GM12878 (cell line): ENCODE measurements around the gene H6PD. TPM values are rescaled to one million over a fixed set of nuclear protein-coding genes. Genes with fewer than 3 reads are reported as not detected.

ENCODE experiments used
- ATAC-seq: fragments of 200-7000 bp; cut with Tn5 transposase; 3 replicates; pipeline ENCODE4 v1.9.1; 2020; ENCODE audit warnings: mild to moderate bottlenecking, moderate library complexity
- BruUV-seq: library from RNA; stranded (reverse); fragments of 400-500 nt; replicated peaks from 2 replicates; lab custom pipeline; 2021; lab: Mats Ljungman, UMichigan
- CTCF ChIA-PET: fragments of 300-600 bp; sonication (Branson Sonifier 250); formaldehyde crosslinking; extraction: SDS; loops from one replicate; lab custom pipeline; 2021; ENCODE audit warnings: inconsistent platforms; lab: Yijun Ruan, JAX
- POLR2A ChIA-PET: fragments of 350-600 bp; formaldehyde crosslinking; extraction: SDS; loops from one replicate; lab custom pipeline; 2021; ENCODE audit warnings: inconsistent platforms; lab: Charles Lee
- RAD21 ChIA-PET: fragments of 300-600 bp; sonication (Branson Sonifier 250); formaldehyde crosslinking; loops from one replicate; lab custom pipeline; 2023; ENCODE audit warnings: antibody characterized with exemption; ENCODE audit not compliant: unreplicated experiment; lab: Charles Lee
- SMC1A ChIA-PET: fragments of 300-600 bp; sonication (Branson Sonifier 250); formaldehyde crosslinking; loops from one replicate; lab custom pipeline; 2023; ENCODE audit not compliant: unreplicated experiment, uncharacterized antibody; lab: Charles Lee
- DNase-seq: peaks from one replicate; pipeline ENCODE4 v3.0.0-alpha.2; 2011; ENCODE audit warnings: low read depth, low spot score
- FAIRE-seq: peaks from 3 replicates; lab custom pipeline; 2011; peaks lifted over from hg19 to GRCh38; lab: Jason Lieb, UNC
- H2AFZ ChIP-seq: 2 replicates; pipeline ENCODE4 v1.6.0; 2011; ENCODE audit warnings: low read depth, low read length, control low read depth; ENCODE audit not compliant: control insufficient read depth
- H3K27ac ChIP-seq: 2 replicates; pipeline ENCODE4 v1.5.1; 2011; ENCODE audit warnings: control low read depth; ENCODE audit not compliant: control insufficient read depth, insufficient read depth
- H3K27me3 ChIP-seq, 2 experiments: replicated peaks in 1 of 2; 2 replicates each; pipeline versions ENCODE4 v1.6.0 to v1.6.1; 2011; ENCODE audit warnings: low read length in 1 of 2; ENCODE audit not compliant: control insufficient read depth in 2 of 2, insufficient read depth in 2 of 2
- H3K36me3 ChIP-seq, 2 experiments: 2 replicates each; pipeline ENCODE4 v1.5.1; 2011; ENCODE audit warnings: low read length in 1 of 2; ENCODE audit not compliant: control insufficient read depth in 2 of 2, insufficient read depth in 2 of 2
- H3K4me1 ChIP-seq: 2 replicates; pipeline ENCODE4 v1.6.1; 2011; ENCODE audit warnings: mild to moderate bottlenecking, low read length, moderate library complexity, mixed read lengths; ENCODE audit not compliant: control insufficient read depth, insufficient read depth
- H3K4me2 ChIP-seq: 2 replicates; pipeline ENCODE4 v1.6.0; 2011; ENCODE audit warnings: control low read depth; ENCODE audit not compliant: control insufficient read depth, insufficient read depth
- H3K4me3 ChIP-seq: fragments of 200-600 bp; sonication (generic); 2 replicates; pipeline ENCODE4 v1.5.1; 2016
- H3K79me2 ChIP-seq: 2 replicates; pipeline ENCODE4 v1.6.0; 2011; ENCODE audit warnings: low read length; ENCODE audit not compliant: control insufficient read depth, insufficient read depth
- H3K9ac ChIP-seq: 2 replicates; pipeline ENCODE4 v1.8.0; 2011; ENCODE audit warnings: low read length, control low read depth, mixed read lengths; ENCODE audit not compliant: control insufficient read depth, insufficient read depth
- H3K9me3 ChIP-seq: replicated peaks from 3 replicates; pipeline ENCODE4 v1.5.1; 2011; ENCODE audit warnings: mild to moderate bottlenecking, low read length; ENCODE audit not compliant: control insufficient read depth, insufficient read depth
- H4K20me1 ChIP-seq: 2 replicates; pipeline ENCODE4 v1.6.0; 2011; ENCODE audit not compliant: control insufficient read depth, insufficient read depth
- ATF2 ChIP-seq: IDR thresholded peaks from 2 replicates; pipeline ENCODE4 v1.6.1; 2012; ENCODE audit warnings: low read length, inconsistent platforms
- BACH1 ChIP-seq: fragments of 450-650 bp; IDR thresholded peaks from 2 replicates; pipeline ENCODE4 v1.6.1; 2017; ENCODE audit warnings: mild to moderate bottlenecking, borderline replicate concordance
- BMI1 ChIP-seq: fragments of 450-650 bp; IDR thresholded peaks from 2 replicates; pipeline ENCODE4 v1.6.1; 2016; ENCODE audit warnings: mild to moderate bottlenecking, moderate library complexity, borderline replicate concordance
- BRCA1 ChIP-seq: IDR thresholded peaks from 2 replicates; pipeline ENCODE4 v1.6.1; 2011; ENCODE audit warnings: low read depth, low read length, improper control_type of control experiment
- CREM ChIP-seq: IDR thresholded peaks from 2 replicates; pipeline ENCODE4 v1.6.1; 2014; ENCODE audit warnings: antibody characterized with exemption, low read depth
- GATAD2B ChIP-seq: fragments of 450-650 bp; conservative IDR thresholded peaks from 2 replicates; pipeline ENCODE4 v1.6.1; 2017; ENCODE audit warnings: low read depth, mild to moderate bottlenecking, moderate library complexity
- HCFC1 ChIP-seq: fragments of 150-350 bp; IDR thresholded peaks from 2 replicates; pipeline ENCODE4 v1.6.1; 2014; ENCODE audit warnings: low read length
- IKZF1 ChIP-seq: fragments of 450-650 bp; conservative IDR thresholded peaks from 2 replicates; pipeline ENCODE4 v1.6.1; 2017; ENCODE audit warnings: antibody characterized with exemption, mild to moderate bottlenecking
- MTA3 ChIP-seq: IDR thresholded peaks from 2 replicates; pipeline ENCODE4 v1.6.1; 2012; ENCODE audit warnings: low read length, inconsistent platforms, borderline replicate concordance
- NFYA ChIP-seq: IDR thresholded peaks from 2 replicates; pipeline ENCODE4 v1.6.1; 2011; ENCODE audit warnings: low read depth, mild to moderate bottlenecking, low read length, improper control_type of control experiment, borderline replicate concordance
- NKRF ChIP-seq: fragments of 450-650 bp; conservative IDR thresholded peaks from 2 replicates; pipeline ENCODE4 v1.6.1; 2017; ENCODE audit warnings: mild to moderate bottlenecking, moderate library complexity
- NRF1 ChIP-seq: conservative IDR thresholded peaks from 2 replicates; pipeline ENCODE4 v1.6.1; 2011; ENCODE audit warnings: mild to moderate bottlenecking, low read depth, low read length, improper control_type of control experiment
- RAD21 ChIP-seq: IDR thresholded peaks from 2 replicates; pipeline ENCODE4 v1.6.1; 2011; ENCODE audit warnings: mild to moderate bottlenecking, low read depth, low read length, moderate library complexity; ENCODE audit not compliant: insufficient read depth
- RFX5 ChIP-seq: IDR thresholded peaks from 2 replicates; pipeline ENCODE4 v1.6.1; 2011; ENCODE audit warnings: low read depth, low read length, improper control_type of control experiment
- ZNF592 ChIP-seq: fragments of 450-650 bp; IDR thresholded peaks from 2 replicates; pipeline ENCODE4 v1.6.1; 2017; ENCODE audit warnings: mild to moderate bottlenecking, moderate library complexity
- ZZZ3 ChIP-seq: IDR thresholded peaks from 2 replicates; pipeline ENCODE4 v1.6.1; 2011; ENCODE audit warnings: low read depth; ENCODE audit not compliant: control insufficient read depth, insufficient read length
- WGBS: methylation state at CpG from one replicate; pipeline ENCODE4 v1.1.6; 2016; ENCODE audit warnings: low lambda C conversion rate; ENCODE audit not compliant: insufficient replicate concordance, insufficient coverage; ENCODE audit errors: missing lambda C conversion rate; 5-methylcytosine and 5-hydroxymethylcytosine counted together
- in situ Hi-C: fragments of 300-500 bp; cut with MboI; formaldehyde crosslinking; loops from 9 replicates; pipeline ENCODE4 v1.14.3; 2018; ENCODE audit warnings: mixed read lengths
- intact Hi-C: fragments of 100-400 bp; cut with micrococcal nuclease; formaldehyde crosslinking; loops from one replicate; pipeline ENCODE4 v1.14.2; 2022; ENCODE audit not compliant: unreplicated experiment
- polyA plus RNA-seq, 11 experiments: library from polyadenylated mRNA; depleted of rRNA in 4 of 11; unstranded in 6 of 11; stranded (reverse) in 5 of 11; fragments of >200 nt; fragmentation: Nextera tagmentation in 4 of 11; fragmentation: Illumina TruSeq in 1 of 11; extraction: Ambion mirVana in 4 of 11; extraction: Trizol in 1 of 11; gene quantifications; 1 replicate in 1 of 11; 2 replicates in 10 of 11; pipeline versions ENCODE4 v1.2.1 to v1.2.3, GENCODE V29; 2011 to 2016; ENCODE audit warnings: inconsistent platforms in 2 of 11, missing spikeins in 2 of 11, low read depth in 1 of 11
- total RNA-seq, 4 experiments: library from RNA; depleted of rRNA in 3 of 4; stranded (reverse); fragments of >200 nt in 3 of 4; fragmentation: Illumina TruSeq in 1 of 4; extraction: Trizol in 1 of 4; gene quantifications; 2 replicates each; pipeline versions ENCODE4 v1.2.1 to v1.2.3, GENCODE V29; 2013 to 2021

H6PD gene
- total and polyA plus RNA-seq, 10 of the 15 experiments (the other 5 are each of a cell fraction or from before 2014, with no cell fraction given), result 1.2 to 20.7 (median 7.7) TPM

GRCh38 chr1:9245661-9246060 is 11.1 kb downstream of the H6PD start (continued):
- no peak for TF ChIP-seq NKRF
- TF ChIP-seq HCFC1, result no peak
- TF ChIP-seq RAD21, result no peak
- no peak for TF ChIP-seq BMI1

- in situ Hi-C loops (no loop called here), intact Hi-C loops (no loop called here)
- POLR2A ChIA-PET, result interaction anchor here (0.7 kb wide), 1 partner anchor 28 kb away, joined by 7 read pairs; no protein-coding TSS in a partner anchor
- no TSS peak for BruUV-seq
- DNase-seq (no peak), FAIRE-seq (no peak), ATAC-seq (no peak)
- H3K4me2 ChIP-seq, result no peak overlapping the region
- no peaks in the 10 kb centered on the region for H3K9me3 ChIP-seq
- CTCF ChIA-PET, result interaction anchor here (1.2 to 1.7 kb wide), 2 partner anchors 20 to 136 kb away, joined by 3 to 4 read pairs; no protein-coding TSS in a partner anchor
- no peak overlapping the region for H3K27ac ChIP-seq
- no peak overlapping the region for H2AFZ ChIP-seq
- no peak overlapping the region for H3K4me3 ChIP-seq
- TF ChIP-seq MTA3, result no peak
- no peak for TF ChIP-seq BRCA1
- no peak for TF ChIP-seq BACH1
- no peak for TF ChIP-seq NRF1
- no peak for TF ChIP-seq IKZF1
- no peak for TF ChIP-seq ZNF592
- TF ChIP-seq ZZZ3, result no peak
- TF ChIP-seq NFYA, result no peak
- TF ChIP-seq GATAD2B, result no peak
- TF ChIP-seq CREM, result no peak
- TF ChIP-seq RFX5, result no peak
- no peak for TF ChIP-seq ATF2
- WGBS, result 97% methylated on average over 5 of the region's 5 CpGs
- no peaks in the 10 kb centered on the region for H3K4me1 ChIP-seq
- no peaks in the 10 kb centered on the region for H4K20me1 ChIP-seq
- no peaks in the 10 kb centered on the region for H3K27me3 ChIP-seq
- H3K79me2 ChIP-seq, result no peaks in the 10 kb centered on the region
- RAD21 ChIA-PET, result no interaction called here
- SMC1A ChIA-PET, result no interaction called here
- no peak overlapping the region for H3K9ac ChIP-seq
- no peaks in the 10 kb centered on the region; a peak in 1 of 4 replicates for H3K36me3 ChIP-seq
These were observed 11.6 kb downstream of the H6PD start for GRCh38 chr1:9246215-9246614.
